LNCAP (cell line): Measurements from ENCODE around the gene ACOT11.

ENCODE experiments used
- TF ChIP-seq, protein P1 (sequence below): fragments of 450-650 bp; IDR thresholded peaks from 2 replicates; pipeline ENCODE4 v1.5.1; 2017; ENCODE audit warnings: mild to moderate bottlenecking

The ACOT11 gene

DNA sequence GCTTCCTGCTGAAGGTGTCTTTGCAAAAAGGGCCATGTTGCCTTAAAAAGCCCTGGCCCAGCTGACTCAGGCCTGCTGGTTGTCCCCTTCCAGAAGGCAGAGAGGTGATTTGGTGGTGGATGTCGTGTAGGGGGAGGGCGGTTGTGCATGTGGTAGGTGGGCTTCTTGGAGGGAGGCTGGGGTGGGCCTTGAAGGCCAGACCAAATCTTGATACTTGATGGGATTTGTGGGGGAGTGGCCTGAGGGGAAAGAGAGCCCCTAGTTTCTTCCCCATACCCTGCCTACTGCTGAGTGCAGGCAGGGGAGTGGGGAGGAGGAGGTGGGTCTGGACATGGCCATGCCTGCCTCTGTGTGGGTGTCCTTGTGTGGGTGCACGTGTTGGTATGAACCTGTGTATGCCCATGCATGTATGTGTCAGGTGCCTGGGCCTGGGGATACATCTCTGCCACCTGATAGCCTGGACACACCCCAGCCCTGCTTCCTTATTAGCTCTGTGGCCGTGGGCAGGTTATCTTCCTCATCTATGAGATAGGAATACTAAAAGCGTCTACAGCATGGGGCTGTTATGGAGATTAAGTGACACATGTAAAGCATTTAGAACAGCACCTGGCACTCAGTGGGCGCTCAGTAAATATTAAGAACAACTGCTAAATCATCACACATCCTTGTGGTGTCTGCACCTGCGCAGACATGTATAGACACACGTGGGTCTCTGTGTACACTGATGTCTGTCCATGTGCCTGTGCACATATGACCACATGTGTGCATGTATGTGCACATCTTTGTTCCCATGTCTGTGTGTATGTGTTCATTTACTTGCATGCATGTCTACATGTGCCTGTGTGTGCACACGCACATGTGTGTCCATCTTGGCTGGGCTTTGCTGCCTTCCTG lies 58.3 kb downstream of the ACOT11 start:
- TF ChIP-seq, protein P1, sequence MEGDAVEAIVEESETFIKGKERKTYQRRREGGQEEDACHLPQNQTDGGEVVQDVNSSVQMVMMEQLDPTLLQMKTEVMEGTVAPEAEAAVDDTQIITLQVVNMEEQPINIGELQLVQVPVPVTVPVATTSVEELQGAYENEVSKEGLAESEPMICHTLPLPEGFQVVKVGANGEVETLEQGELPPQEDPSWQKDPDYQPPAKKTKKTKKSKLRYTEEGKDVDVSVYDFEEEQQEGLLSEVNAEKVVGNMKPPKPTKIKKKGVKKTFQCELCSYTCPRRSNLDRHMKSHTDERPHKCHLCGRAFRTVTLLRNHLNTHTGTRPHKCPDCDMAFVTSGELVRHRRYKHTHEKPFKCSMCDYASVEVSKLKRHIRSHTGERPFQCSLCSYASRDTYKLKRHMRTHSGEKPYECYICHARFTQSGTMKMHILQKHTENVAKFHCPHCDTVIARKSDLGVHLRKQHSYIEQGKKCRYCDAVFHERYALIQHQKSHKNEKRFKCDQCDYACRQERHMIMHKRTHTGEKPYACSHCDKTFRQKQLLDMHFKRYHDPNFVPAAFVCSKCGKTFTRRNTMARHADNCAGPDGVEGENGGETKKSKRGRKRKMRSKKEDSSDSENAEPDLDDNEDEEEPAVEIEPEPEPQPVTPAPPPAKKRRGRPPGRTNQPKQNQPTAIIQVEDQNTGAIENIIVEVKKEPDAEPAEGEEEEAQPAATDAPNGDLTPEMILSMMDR: no peak

DNA sequence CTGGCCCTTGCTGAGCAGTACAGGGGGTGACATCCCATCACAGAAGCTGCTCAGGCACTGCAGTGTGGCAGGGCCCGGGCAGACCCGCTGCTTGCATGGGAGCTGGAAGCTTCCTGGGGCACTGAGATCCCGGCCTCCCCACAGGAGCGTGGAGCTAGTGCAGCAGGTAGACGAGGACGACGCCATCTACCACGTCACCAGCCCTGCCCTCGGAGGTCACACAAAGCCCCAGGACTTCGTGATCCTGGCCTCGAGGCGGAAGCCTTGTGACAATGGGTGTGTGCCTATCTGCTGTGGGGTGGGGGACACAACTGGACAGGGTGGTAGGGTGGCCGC lies 58.9 kb downstream of the ACOT11 start:
- TF ChIP-seq, protein P1: no peak

DNA sequence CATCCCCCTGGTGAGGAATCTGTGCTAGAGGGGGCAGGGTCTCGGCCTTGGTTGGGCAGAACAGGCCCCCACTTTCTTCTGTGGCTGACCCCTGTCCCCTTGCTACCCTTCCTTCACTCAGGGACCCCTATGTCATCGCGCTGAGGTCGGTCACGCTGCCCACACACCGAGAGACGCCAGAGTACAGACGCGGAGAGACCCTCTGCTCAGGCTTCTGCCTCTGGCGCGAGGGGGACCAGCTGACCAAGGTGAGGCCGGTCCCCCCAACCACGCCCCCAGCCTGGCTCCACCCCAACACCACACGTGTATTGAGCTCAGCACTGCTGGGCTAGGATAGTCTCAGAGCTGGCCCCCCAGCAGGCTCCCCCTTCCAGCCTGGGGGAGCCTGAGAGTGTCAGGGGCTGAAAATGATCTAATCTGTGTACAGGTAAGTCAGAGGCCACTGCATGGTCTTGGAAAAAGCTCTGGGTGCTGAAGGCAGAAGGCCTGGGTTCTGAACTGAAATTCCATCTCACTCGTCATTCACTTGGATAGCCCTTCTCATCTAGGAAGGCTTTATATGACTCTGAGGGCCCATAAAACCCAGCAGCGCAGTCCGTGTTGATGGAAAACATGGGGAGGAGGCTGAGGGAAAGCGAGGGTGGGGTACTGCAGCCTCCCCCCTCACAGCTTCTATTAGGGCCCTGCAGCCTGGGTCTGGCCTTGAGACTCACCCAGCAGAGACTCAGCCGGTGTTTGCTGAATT lies 60.0 kb downstream of the ACOT11 start:
- TF ChIP-seq, protein P1: no peak

DNA sequence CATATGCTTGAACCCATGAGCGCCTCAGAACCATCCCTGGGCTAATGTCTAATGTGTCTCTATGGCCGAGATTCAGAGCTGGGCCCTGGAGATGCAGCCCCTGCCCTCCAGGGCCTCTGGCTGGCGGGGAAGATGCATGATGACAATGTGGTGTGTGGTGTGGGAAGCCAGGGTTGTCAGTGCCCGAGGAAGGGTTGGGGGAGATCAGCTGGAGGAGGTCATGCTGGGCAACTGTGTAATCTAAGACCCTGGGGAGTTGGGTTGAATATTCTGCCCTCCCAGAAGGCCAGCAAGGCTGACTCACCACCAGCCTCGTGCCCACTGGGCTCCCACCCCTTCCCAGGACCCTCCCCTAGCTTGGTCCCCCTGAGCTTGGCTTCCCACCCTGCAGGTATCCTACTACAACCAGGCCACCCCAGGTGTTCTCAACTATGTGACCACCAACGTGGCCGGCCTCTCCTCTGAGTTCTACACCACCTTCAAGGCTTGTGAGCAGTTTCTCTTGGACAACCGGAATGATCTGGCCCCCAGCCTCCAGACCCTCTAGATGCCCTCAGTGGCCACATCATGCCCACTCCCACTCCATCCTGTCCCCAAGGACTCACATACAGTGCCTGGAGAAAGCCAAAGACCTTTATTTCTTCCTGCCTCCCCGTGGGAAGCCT lies 60.7 kb downstream of the ACOT11 start:
- TF ChIP-seq, protein P1: no peak

DNA sequence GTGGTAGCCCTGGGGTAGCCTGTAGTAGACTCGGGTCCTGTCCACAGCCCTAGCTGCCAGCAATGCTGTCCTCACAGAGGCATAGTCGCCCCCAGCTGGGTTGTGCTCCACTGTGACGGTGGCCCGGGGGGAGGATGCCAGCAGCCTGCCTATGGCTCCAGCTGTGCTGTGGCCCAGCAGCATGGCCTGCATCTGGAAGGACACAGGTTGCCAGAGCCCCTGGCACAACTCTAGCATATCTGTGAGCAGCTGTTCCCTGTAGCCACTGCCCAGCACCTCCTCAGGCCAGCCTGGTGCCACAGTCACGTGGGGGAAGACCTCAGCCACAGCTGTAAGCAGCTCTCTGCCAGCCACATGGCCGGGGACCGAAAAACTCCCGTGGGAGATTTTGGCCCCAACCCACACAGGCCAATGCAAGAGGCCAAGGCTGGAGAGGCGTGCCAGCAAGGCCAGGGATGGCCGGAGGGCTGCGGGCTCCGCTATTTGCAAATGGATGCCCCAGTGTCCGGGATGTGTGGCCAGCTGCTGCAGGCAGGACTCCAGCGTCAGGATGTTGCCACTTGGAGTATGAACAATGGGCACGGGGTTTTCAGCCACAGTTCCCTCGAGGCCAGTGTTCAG lies 61.4 kb downstream of the ACOT11 start:
- TF ChIP-seq, protein P1: no peak

DNA sequence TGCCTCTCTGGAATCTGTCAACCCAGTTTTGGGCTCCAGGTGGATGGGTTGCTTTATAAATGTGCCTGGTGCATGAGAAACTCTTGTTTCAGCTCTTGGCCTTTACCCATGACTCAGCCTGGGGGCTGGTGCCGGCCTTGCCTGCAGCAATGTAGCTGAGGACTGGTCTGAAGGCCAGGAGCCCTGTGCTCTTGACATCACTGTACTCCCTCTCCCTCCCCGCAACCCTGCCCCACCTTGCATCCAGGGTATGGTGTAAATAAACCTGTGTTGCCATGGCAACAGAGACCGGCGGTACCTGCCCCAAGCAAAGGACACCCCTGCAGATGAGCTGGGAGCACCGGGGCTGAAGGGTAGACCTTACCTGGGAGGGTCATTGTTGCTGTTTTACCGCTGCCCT lies 62.0 kb downstream of the ACOT11 start:
- TF ChIP-seq, protein P1: no peak
